H7 (cell line): ENCODE measurements around the gene PKP4. TPM values are rescaled to one million over a fixed set of nuclear protein-coding genes. Genes with fewer than 3 reads are reported as not detected.

Experiments used
- DNase-seq: peaks from one replicate; pipeline ENCODE4 v3.0.0; 2012
- H3K27me3 ChIP-seq: 2 replicates; pipeline ENCODE4 v1.6.0; 2011; ENCODE audit warnings: mild to moderate bottlenecking, low read length; ENCODE audit not compliant: control insufficient read depth, insufficient read depth
- H3K36me3 ChIP-seq: replicated peaks from 2 replicates; pipeline ENCODE4 v1.5.1; 2011; ENCODE audit warnings: low read length; ENCODE audit not compliant: control insufficient read depth, insufficient read depth
- H3K4me3 ChIP-seq: 2 replicates; pipeline ENCODE4 v1.5.1; 2011; ENCODE audit warnings: low read depth, mild to moderate bottlenecking, control low read depth, low read length, moderate library complexity; ENCODE audit not compliant: insufficient read depth
- total RNA-seq: library from RNA; depleted of rRNA; stranded (reverse); fragments of >200 nt; shearing (Covaris generic); gene quantifications from 2 replicates; pipeline ENCODE4 v1.2.3, GENCODE V29; 2014

PKP4 gene
- total RNA-seq, 1 experiment from 2014 or later, result 65.8 TPM

GRCh38 chr2:158482594-158482993 is 25.8 kb downstream of the PKP4 start:
- DNase-seq, result no peak
- H3K4me3 ChIP-seq, result no peak overlapping the region
- H3K36me3 ChIP-seq, result no peaks in the 10 kb centered on the region
- no peaks in the 10 kb centered on the region for H3K27me3 ChIP-seq

GRCh38 chr2:158484892-158485556 is 28.3 kb downstream of the PKP4 start:
- DNase-seq, result no peak
- no peaks in the 10 kb centered on the region for H3K27me3 ChIP-seq
- no peaks in the 10 kb centered on the region for H3K36me3 ChIP-seq
- H3K4me3 ChIP-seq, result no peak overlapping the region

GRCh38 chr2:158486150-158486969 is 29.6 kb downstream of the PKP4 start:
- no peaks in the 10 kb centered on the region for H3K27me3 ChIP-seq
- DNase-seq, result no peak
- no peak overlapping the region for H3K4me3 ChIP-seq
- no peaks in the 10 kb centered on the region for H3K36me3 ChIP-seq

GRCh38 chr2:158486970-158487325 is 30.2 kb downstream of the PKP4 start:
- Histone ChIP-seq H3K27me3 (no peaks in the 10 kb centered on the region), H3K4me3 (no peak overlapping the region), H3K36me3 (no peaks in the 10 kb centered on the region)
- no peak for DNase-seq

- no peak for DNase-seq
- H3K4me3 ChIP-seq, result no peak overlapping the region
- no peaks in the 10 kb centered on the region for H3K27me3 ChIP-seq
- H3K36me3 ChIP-seq, result no peaks in the 10 kb centered on the region
Observed at GRCh38 chr2:158487419-158487818, 30.7 kb downstream of the PKP4 start.

GRCh38 chr2:158488442-158489216 is 31.9 kb downstream of the PKP4 start:
- Histone ChIP-seq H3K4me3 (no peak overlapping the region), H3K36me3 (no peaks in the 10 kb centered on the region), H3K27me3 (no peaks in the 10 kb centered on the region)
- no peak for DNase-seq

- DNase-seq, result peak; percentile 57
- no peak overlapping the region for H3K4me3 ChIP-seq
- no peaks in the 10 kb centered on the region for H3K27me3 ChIP-seq
- H3K36me3 ChIP-seq, result no peaks in the 10 kb centered on the region
Observed at GRCh38 chr2:158489366-158490112, 32.8 kb downstream of the PKP4 start.

- DNase-seq, result no peak
- Histone ChIP-seq H3K36me3 (no peaks in the 10 kb centered on the region), H3K4me3 (no peak overlapping the region)
Observed at GRCh38 chr2:158491072-158491471, 34.3 kb downstream of the PKP4 start.

GRCh38 chr2:158493458-158493857 is 36.7 kb downstream of the PKP4 start:
- no peaks in the 10 kb centered on the region for H3K36me3 ChIP-seq
- DNase-seq, result no peak
- H3K27me3 ChIP-seq, result no peaks in the 10 kb centered on the region
- no peak overlapping the region for H3K4me3 ChIP-seq

More at GRCh38 chr2:158491072-158491471, 34.3 kb downstream of the PKP4 start:
- H3K27me3 ChIP-seq, result no peaks in the 10 kb centered on the region

GRCh38 chr2:158495175-158495574 is 38.4 kb downstream of the PKP4 start:
- no peak overlapping the region for H3K4me3 ChIP-seq
- no peak for DNase-seq
- H3K27me3 ChIP-seq, result no peaks in the 10 kb centered on the region
- no peaks in the 10 kb centered on the region for H3K36me3 ChIP-seq

GRCh38 chr2:158496986-158497385 is 40.2 kb downstream of the PKP4 start:
- DNase-seq, result no peak
- no peaks in the 10 kb centered on the region for H3K36me3 ChIP-seq
- H3K27me3 ChIP-seq, result no peaks in the 10 kb centered on the region
- H3K4me3 ChIP-seq, result no peak overlapping the region

GRCh38 chr2:158497486-158497885 is 40.7 kb downstream of the PKP4 start:
- H3K4me3 ChIP-seq, result no peak overlapping the region
- no peak for DNase-seq

GRCh38 chr2:158498043-158498748 is 41.4 kb downstream of the PKP4 start:
- Histone ChIP-seq H3K36me3 (no peaks in the 10 kb centered on the region), H3K27me3 (no peaks in the 10 kb centered on the region), H3K4me3 (no peak overlapping the region)
- no peak for DNase-seq

More at GRCh38 chr2:158497486-158497885, 40.7 kb downstream of the PKP4 start:
- no peaks in the 10 kb centered on the region for H3K36me3 ChIP-seq
- no peaks in the 10 kb centered on the region for H3K27me3 ChIP-seq

GRCh38 chr2:158498749-158499136 is 42.0 kb downstream of the PKP4 start:
- Histone ChIP-seq H3K4me3 (no peak overlapping the region), H3K36me3 (no peaks in the 10 kb centered on the region), H3K27me3 (no peaks in the 10 kb centered on the region)
- no peak for DNase-seq
